Measurements from ENCODE around the gene APOL1. TPM values are rescaled to one million over a fixed set of nuclear protein-coding genes. Genes with fewer than 3 reads are reported as not detected.

Gene APOL1
- total and polyA plus RNA-seq, 4 donors: 7.7 to 129 (median 59.5) TPM

GRCh38 chr22:36301851-36302250 lies 48.9 kb downstream of the APOL1 start:
- H3K27ac ChIP-seq (ENCODE audit: low read depth in 1 of 2, low read length in 2 of 2): no peak overlapping the region

More at GRCh38 chr22:36301851-36302250, 48.9 kb downstream of the APOL1 start:
- no peak for DNase-seq (ENCODE audit: low spot score)
- Histone ChIP-seq H3K4me3 (ENCODE audit: low read depth in 1 of 3, low read length in 3 of 3) (no peak overlapping the region), H3K9ac (ENCODE audit: low read depth in 1 of 2, low read length in 2 of 2) (no peak overlapping the region), H3K27me3 (ENCODE audit: control insufficient read depth in 4 of 4, insufficient read depth in 4 of 4, low read length in 3 of 4) (no peaks in the 10 kb centered on the region), H3K4me1 (ENCODE audit: control insufficient read depth in 4 of 4, insufficient read depth in 4 of 4, low read length in 3 of 4) (peaks cover 0 to 33% (median 18%) of the 10 kb centered on the region in 4 donors), H3K36me3 (ENCODE audit: control insufficient read depth in 4 of 4, insufficient read depth in 3 of 4, low read depth in 1 of 4, low read length in 3 of 4) (peaks cover 36 to 91% (median 73%) of the 10 kb centered on the region in 4 donors), H3K9me3 (ENCODE audit: control insufficient read depth in 4 of 4, low read length in 3 of 4) (no peaks in the 10 kb centered on the region)
- TF ChIP-seq HNF4G (IDR thresholded peaks at IDR 0.05) (no peak), RXRA (IDR thresholded peaks at IDR 0.05) (no peak), ATF3 (IDR thresholded peaks at IDR 0.05) (no peak), JUND (IDR thresholded peaks at IDR 0.05) (no peak), HNF4A (conservative IDR thresholded peaks at IDR 0.05) (no peak), NR2F2 (IDR thresholded peaks at IDR 0.05) (no peak), CTCF (IDR thresholded peaks at IDR 0.05; ENCODE audit: low read depth, low read length, missing input control) (no peak), ZBTB33 (IDR thresholded peaks at IDR 0.05) (no peak), EGR1 (IDR thresholded peaks at IDR 0.05; ENCODE audit: low read depth in 2 of 2) (no peak), RAD21 (IDR thresholded peaks at IDR 0.05) (no peak), GABPA (IDR thresholded peaks at IDR 0.05 in 1 of 2, conservative IDR thresholded peaks at IDR 0.05 in 1 of 2) (no peak), YY1 (IDR thresholded peaks at IDR 0.05) (no peak), FOXA1 (IDR thresholded peaks at IDR 0.05) (no peak), SP1 (IDR thresholded peaks at IDR 0.05) (no peak), TAF1 (conservative IDR thresholded peaks at IDR 0.05) (no peak), FOXA2 (IDR thresholded peaks at IDR 0.05) (no peak)
- TF ChIP-seq, protein P1, sequence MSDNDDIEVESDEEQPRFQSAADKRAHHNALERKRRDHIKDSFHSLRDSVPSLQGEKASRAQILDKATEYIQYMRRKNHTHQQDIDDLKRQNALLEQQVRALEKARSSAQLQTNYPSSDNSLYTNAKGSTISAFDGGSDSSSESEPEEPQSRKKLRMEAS (IDR thresholded peaks at IDR 0.05): no peak
- TF ChIP-seq, protein P2, sequence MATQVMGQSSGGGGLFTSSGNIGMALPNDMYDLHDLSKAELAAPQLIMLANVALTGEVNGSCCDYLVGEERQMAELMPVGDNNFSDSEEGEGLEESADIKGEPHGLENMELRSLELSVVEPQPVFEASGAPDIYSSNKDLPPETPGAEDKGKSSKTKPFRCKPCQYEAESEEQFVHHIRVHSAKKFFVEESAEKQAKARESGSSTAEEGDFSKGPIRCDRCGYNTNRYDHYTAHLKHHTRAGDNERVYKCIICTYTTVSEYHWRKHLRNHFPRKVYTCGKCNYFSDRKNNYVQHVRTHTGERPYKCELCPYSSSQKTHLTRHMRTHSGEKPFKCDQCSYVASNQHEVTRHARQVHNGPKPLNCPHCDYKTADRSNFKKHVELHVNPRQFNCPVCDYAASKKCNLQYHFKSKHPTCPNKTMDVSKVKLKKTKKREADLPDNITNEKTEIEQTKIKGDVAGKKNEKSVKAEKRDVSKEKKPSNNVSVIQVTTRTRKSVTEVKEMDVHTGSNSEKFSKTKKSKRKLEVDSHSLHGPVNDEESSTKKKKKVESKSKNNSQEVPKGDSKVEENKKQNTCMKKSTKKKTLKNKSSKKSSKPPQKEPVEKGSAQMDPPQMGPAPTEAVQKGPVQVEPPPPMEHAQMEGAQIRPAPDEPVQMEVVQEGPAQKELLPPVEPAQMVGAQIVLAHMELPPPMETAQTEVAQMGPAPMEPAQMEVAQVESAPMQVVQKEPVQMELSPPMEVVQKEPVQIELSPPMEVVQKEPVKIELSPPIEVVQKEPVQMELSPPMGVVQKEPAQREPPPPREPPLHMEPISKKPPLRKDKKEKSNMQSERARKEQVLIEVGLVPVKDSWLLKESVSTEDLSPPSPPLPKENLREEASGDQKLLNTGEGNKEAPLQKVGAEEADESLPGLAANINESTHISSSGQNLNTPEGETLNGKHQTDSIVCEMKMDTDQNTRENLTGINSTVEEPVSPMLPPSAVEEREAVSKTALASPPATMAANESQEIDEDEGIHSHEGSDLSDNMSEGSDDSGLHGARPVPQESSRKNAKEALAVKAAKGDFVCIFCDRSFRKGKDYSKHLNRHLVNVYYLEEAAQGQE (IDR thresholded peaks at IDR 0.05): no peak
- WGBS: 86% methylated on average over 8 of the region's 8 CpGs
